ENCODE measurements around the gene CLEC20A.

Gene CLEC20A

GRCh38 chr1:178465011-178465410, 31.8 kb downstream of the CLEC20A start:
- peak; percentile 78 for DNase-seq

- no peak for DNase-seq
These were observed 32.2 kb downstream of the CLEC20A start for GRCh38 chr1:178464566-178464965.

- no peak for DNase-seq
These were observed 32.6 kb downstream of the CLEC20A start for GRCh38 chr1:178464141-178464540.

- peak; percentile 12 for DNase-seq
These were observed 35.1 kb downstream of the CLEC20A start for GRCh38 chr1:178461701-178462100.

GRCh38 chr1:178461104-178461503, 35.7 kb downstream of the CLEC20A start:
- DNase-seq: no peak

- DNase-seq: no peak
These were observed 38.6 kb downstream of the CLEC20A start for GRCh38 chr1:178458203-178458602.

GRCh38 chr1:178457651-178458050, 39.1 kb downstream of the CLEC20A start:
- no peak for DNase-seq

- DNase-seq: no peak
These were observed 40.3 kb downstream of the CLEC20A start for GRCh38 chr1:178456472-178456871.

GRCh38 chr1:178452013-178452412, 44.8 kb downstream of the CLEC20A start:
- DNase-seq: no peak

GRCh38 chr1:178451529-178451928, 45.2 kb downstream of the CLEC20A start:
- peak; percentile 72 for DNase-seq

- peak; percentile 59 for DNase-seq
These were observed 45.9 kb downstream of the CLEC20A start for GRCh38 chr1:178450871-178451270.

GRCh38 chr1:178442925-178443324, 53.8 kb downstream of the CLEC20A start:
- no peak for DNase-seq

- no peak for DNase-seq
These were observed 58.3 kb downstream of the CLEC20A start for GRCh38 chr1:178438432-178438831.

GRCh38 chr1:178436899-178437298, 59.9 kb downstream of the CLEC20A start:
- no peak for DNase-seq

- no peak for DNase-seq
These were observed 61.8 kb downstream of the CLEC20A start for GRCh38 chr1:178434899-178435435.

GRCh38 chr1:178434360-178434759, 62.4 kb downstream of the CLEC20A start:
- no peak for DNase-seq
